Measurements from ENCODE around the gene ZNF654. TPM values are rescaled to one million over a fixed set of nuclear protein-coding genes. Genes with fewer than 3 reads are reported as not detected.

ZNF654 gene
- polyA plus RNA-seq, 1 donor from 2014 or later, result 20.4 TPM

DNA sequence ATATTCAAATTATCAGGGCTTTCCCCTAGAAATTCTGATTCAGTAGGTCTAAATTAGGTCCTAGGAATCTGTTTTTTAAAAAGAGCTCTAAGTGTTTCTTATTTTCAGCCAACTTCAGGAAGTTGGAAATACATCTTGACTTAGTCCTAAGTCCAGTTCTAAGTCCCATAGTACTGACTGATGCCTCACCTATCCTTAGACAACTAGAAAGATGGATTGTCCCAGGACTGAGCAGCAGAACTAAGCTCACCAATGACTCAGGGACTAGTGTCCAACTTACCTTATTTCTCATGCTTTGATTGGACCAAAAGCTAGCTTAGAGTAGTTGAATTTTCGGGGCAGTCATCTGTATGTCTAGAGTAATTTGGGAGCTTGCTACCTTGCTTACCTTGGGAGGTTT lies 64.5 kb downstream of the ZNF654 start:
- H3K36me3 ChIP-seq (ENCODE audit: insufficient read depth, low read length), result no peaks in the 10 kb centered on the region
- H4K20me1 ChIP-seq (ENCODE audit: insufficient read depth), result no peaks in the 10 kb centered on the region
- H3K9ac ChIP-seq (ENCODE audit: low read length), result no peak overlapping the region
- no peaks in the 10 kb centered on the region for H3K27me3 ChIP-seq (ENCODE audit: insufficient read depth, low read depth, low read length)
- no peak overlapping the region for H3K4me3 ChIP-seq (ENCODE audit: low read length)
- H3K9me2 ChIP-seq (ENCODE audit: insufficient read depth, low read length), result no peaks in the 10 kb centered on the region
- no peak overlapping the region for H2AFZ ChIP-seq (ENCODE audit: low read depth, low read length)
- H3K27ac ChIP-seq (ENCODE audit: low read length), result no peak overlapping the region
- no peak overlapping the region for H3K4me2 ChIP-seq (ENCODE audit: low read length)
- H3K9me3 ChIP-seq (ENCODE audit: low read length), result no peaks in the 10 kb centered on the region
- peaks cover 12% of the 10 kb centered on the region for H3K79me2 ChIP-seq (replicated peaks; ENCODE audit: insufficient read depth, low read length)
- TF ChIP-seq REST (IDR thresholded peaks at IDR 0.05; ENCODE audit: borderline replicate concordance), result no peak
- no peak for TF ChIP-seq EP300 (conservative IDR thresholded peaks at IDR 0.05; ENCODE audit: poor library complexity, severe bottlenecking)
- TF ChIP-seq POLR2AphosphoS5 (IDR thresholded peaks at IDR 0.05), result no peak
- TF ChIP-seq, protein P1, sequence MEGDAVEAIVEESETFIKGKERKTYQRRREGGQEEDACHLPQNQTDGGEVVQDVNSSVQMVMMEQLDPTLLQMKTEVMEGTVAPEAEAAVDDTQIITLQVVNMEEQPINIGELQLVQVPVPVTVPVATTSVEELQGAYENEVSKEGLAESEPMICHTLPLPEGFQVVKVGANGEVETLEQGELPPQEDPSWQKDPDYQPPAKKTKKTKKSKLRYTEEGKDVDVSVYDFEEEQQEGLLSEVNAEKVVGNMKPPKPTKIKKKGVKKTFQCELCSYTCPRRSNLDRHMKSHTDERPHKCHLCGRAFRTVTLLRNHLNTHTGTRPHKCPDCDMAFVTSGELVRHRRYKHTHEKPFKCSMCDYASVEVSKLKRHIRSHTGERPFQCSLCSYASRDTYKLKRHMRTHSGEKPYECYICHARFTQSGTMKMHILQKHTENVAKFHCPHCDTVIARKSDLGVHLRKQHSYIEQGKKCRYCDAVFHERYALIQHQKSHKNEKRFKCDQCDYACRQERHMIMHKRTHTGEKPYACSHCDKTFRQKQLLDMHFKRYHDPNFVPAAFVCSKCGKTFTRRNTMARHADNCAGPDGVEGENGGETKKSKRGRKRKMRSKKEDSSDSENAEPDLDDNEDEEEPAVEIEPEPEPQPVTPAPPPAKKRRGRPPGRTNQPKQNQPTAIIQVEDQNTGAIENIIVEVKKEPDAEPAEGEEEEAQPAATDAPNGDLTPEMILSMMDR (IDR thresholded peaks at IDR 0.05; ENCODE audit: poor library complexity, severe bottlenecking), result no peak
- no peak for TF ChIP-seq RAD21 (conservative IDR thresholded peaks at IDR 0.05)
- TF ChIP-seq MXI1 (conservative IDR thresholded peaks at IDR 0.05; ENCODE audit: poor library complexity, severe bottlenecking), result no peak
- TF ChIP-seq TAF1 (IDR thresholded peaks at IDR 0.05; ENCODE audit: low read depth), result no peak
- no peak for TF ChIP-seq SMC3 (conservative IDR thresholded peaks at IDR 0.05; ENCODE audit: poor library complexity)
- TF ChIP-seq EZH2 (IDR thresholded peaks at IDR 0.05; ENCODE audit: borderline replicate concordance, insufficient read depth, low read length, poor library complexity, severe bottlenecking), result no peak
- no peaks in the 10 kb centered on the region for H3F3A ChIP-seq (ENCODE audit: insufficient read depth, low read length, poor library complexity, severe bottlenecking)

- no peaks in the 10 kb centered on the region for H3K27me3 ChIP-seq (ENCODE audit: insufficient read depth, low read depth, low read length)
- H3K9ac ChIP-seq (ENCODE audit: low read length), result no peak overlapping the region
- no peaks in the 10 kb centered on the region for H4K20me1 ChIP-seq (ENCODE audit: insufficient read depth)
- H3F3A ChIP-seq (ENCODE audit: insufficient read depth, low read length, poor library complexity, severe bottlenecking), result no peaks in the 10 kb centered on the region
- no peak overlapping the region for H2AFZ ChIP-seq (ENCODE audit: low read depth, low read length)
- H3K4me3 ChIP-seq (ENCODE audit: low read length), result no peak overlapping the region
- no peaks in the 10 kb centered on the region for H3K36me3 ChIP-seq (ENCODE audit: insufficient read depth, low read length)
- no peaks in the 10 kb centered on the region for H3K9me2 ChIP-seq (ENCODE audit: insufficient read depth, low read length)
- H3K9me3 ChIP-seq (ENCODE audit: low read length), result no peaks in the 10 kb centered on the region
- TF ChIP-seq TAF1 (IDR thresholded peaks at IDR 0.05; ENCODE audit: low read depth) (no peak), REST (IDR thresholded peaks at IDR 0.05; ENCODE audit: borderline replicate concordance) (no peak), POLR2AphosphoS5 (IDR thresholded peaks at IDR 0.05) (no peak), EP300 (conservative IDR thresholded peaks at IDR 0.05; ENCODE audit: poor library complexity, severe bottlenecking) (no peak), MXI1 (conservative IDR thresholded peaks at IDR 0.05; ENCODE audit: poor library complexity, severe bottlenecking) (no peak), SMC3 (conservative IDR thresholded peaks at IDR 0.05; ENCODE audit: poor library complexity) (no peak), RAD21 (conservative IDR thresholded peaks at IDR 0.05) (no peak), EZH2 (IDR thresholded peaks at IDR 0.05; ENCODE audit: borderline replicate concordance, insufficient read depth, low read length, poor library complexity, severe bottlenecking) (no peak)
- TF ChIP-seq, protein P1 (IDR thresholded peaks at IDR 0.05; ENCODE audit: poor library complexity, severe bottlenecking), result no peak
- no peak overlapping the region for H3K4me2 ChIP-seq (ENCODE audit: low read length)
- H3K27ac ChIP-seq (ENCODE audit: low read length), result no peak overlapping the region
- no peaks in the 10 kb centered on the region for H3K79me2 ChIP-seq (replicated peaks; ENCODE audit: insufficient read depth, low read length)
These were observed 72.6 kb downstream of the ZNF654 start for GRCh38 chr3:88131695-88132094.
